Measurements from ENCODE around the gene SEMA3C.

Gene SEMA3C

DNA sequence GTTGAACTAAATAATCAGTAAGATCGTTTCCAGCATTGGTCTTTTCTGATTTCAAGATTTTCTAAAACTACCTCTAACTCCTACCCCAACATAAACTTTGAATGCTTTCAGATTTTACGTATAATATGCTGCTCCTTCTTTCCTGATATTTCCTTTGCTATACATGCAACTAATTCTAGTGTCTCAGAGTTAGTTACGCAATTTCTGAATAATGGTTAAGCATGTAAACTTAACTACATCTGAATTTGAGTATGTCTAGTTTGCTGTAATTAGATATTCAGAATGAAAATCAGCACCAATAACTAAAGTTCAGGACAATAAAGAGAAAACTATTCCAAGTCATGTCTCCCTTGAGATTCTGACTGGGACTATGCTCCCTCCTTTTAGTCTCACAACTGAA lies 71.0 kb downstream of the SEMA3C start:
- DNase-seq = no peak

DNA sequence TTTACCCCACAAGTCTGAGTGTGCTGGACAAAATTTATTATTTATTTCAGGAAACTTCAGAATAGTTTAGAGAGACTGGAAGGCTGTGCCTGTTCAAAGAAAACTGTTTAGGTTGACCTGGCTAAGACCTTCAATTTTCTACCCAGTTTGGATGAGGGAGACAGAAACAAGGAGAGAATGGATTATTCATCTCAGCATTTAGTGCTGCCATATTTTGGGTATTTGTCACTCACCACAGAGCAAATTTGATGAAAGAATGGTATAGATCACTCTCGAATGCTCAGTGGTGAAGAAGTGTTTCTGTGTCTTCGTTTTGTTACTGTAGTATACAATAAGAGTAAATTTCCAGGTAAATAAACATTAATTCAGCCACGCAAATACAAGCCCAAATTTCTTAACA lies 71.8 kb downstream of the SEMA3C start:
- DNase-seq = no peak

GRCh38 chr7:80844916-80845315 lies 73.9 kb downstream of the SEMA3C start:
- DNase-seq = no peak

DNA sequence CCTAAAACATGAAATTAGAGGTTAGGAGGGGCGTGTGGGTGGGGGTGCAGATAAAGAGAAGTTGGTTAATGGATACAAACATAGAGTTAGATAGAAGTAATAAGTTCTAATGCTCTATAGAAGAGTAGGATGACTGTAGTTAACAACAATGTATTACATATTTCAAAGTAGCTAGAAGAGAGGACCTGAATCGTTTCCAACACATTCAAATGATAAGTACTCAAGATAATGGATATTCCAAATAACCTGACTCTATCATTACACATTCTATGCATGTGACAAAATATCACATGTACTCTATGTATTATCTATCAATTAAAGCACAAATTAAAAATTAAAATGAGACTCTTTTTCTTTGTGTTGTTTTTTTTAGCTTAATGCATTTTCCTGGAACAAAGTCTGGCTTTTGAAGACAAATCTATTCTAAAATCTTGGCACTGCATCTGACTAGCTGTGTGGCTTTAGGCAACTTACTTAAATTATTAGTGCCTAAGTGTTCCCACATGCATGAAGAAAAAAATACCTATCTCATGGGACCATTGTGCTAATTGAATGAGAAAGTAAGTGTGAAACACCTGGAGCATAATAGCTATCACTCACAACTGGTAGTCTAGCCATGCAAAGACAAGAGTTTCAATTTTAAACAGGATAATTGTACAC lies 75.7 kb downstream of the SEMA3C start:
- DNase-seq = peak in 1 of 2 experiments; percentile 12

DNA sequence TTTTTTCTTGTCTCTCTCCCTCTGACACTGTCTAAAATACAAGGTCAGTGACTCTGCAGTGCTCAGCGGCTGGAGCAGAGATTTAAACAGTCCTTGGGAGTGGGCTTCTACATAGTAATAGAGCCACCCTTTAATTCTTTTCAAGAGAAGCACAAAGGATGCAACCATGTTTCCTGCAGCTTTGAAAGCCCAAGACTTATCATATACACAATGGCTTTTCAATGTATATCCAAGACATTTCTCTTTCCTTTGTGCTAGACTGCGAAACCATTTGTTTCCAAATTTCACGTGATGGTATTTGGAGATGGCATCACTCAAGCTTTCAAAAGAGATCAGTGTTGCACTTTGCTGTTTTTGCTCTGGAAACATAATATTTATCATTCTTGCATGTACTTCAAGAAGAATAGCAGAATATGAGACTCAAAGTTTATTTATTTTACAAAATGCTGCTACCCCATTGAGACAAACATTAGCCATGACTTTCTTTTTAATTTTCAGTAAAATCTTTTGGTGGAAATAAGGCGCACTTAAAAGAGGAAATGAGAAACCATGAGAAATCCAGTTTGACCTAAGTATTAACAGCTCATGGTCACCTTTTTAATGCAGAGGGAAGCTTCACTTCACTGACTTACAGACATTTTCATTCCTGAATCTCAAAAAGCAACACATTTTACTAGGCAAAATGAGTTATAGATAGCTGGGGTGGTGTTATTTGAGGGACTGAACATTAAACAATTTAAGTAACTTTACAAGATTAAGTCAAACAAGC lies 76.6 kb downstream of the SEMA3C start:
- DNase-seq = no peak

- no peak for DNase-seq
Measured at GRCh38 chr7:80841423-80841955, 77.4 kb downstream of the SEMA3C start.

GRCh38 chr7:80840681-80841080 lies 78.2 kb downstream of the SEMA3C start:
- no peak for DNase-seq

DNA sequence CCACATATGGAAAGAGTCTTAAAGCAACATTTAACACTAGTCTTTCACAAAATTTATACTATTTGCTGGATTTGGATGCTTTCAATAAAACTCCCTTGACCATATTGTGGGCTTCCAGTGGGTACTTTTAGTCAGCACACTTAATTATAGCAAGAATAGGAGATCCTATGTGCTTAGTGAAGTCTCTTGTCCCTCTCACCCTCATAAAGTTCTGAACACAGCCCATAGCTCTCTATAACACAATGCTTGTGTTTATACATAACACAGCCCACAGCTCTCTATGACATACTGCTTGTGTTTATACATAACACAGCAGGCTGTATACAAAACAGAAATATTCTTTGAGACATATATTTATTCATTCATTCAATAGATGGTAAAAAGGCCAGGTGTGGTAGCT lies 79.0 kb downstream of the SEMA3C start:
- DNase-seq = no peak

DNA sequence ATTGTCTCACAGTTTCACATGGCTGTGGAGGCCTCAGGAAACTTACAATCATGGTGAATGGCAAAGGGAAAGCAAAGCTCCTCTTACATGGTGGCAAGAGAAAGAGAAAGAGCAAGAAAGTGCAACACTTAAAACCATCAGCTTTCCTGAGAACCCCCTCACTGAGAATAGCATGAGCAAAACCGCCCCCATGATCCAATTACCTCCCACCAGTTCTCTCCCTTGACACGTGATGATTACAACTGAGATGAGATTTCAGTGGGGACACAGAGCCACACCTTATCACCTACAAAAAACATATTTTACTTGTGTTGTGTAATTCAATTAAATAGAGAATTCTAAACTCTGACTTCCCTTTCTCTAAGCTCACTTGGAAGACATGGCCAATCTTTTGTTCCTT lies 80.2 kb downstream of the SEMA3C start:
- no peak for DNase-seq

GRCh38 chr7:80837345-80837744 lies 81.5 kb downstream of the SEMA3C start:
- DNase-seq = no peak

DNA sequence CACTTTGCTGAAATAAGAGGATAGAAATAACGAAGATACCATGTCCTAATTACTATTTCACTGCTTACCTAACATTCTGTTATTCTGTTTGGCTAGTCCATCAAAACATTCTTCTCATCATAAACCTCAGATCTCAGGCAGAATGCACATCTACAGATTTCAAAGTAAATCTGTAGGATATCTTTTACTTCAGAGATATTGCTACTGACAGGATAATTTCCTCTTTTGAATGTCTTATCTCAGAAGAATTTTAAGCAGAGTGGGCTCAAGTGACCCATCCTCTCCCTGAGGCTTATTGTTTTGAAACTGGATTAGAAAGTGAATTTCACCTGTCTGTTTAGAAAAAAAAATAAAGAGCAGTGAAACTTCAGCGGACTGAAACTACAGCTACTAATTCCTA lies 83.6 kb downstream of the SEMA3C start:
- DNase-seq = no peak

- peak; percentile 56 to 89 for DNase-seq
Measured at GRCh38 chr7:80833289-80834268, 85.3 kb downstream of the SEMA3C start.

GRCh38 chr7:80832006-80832405 lies 86.8 kb downstream of the SEMA3C start:
- no peak for DNase-seq

DNA sequence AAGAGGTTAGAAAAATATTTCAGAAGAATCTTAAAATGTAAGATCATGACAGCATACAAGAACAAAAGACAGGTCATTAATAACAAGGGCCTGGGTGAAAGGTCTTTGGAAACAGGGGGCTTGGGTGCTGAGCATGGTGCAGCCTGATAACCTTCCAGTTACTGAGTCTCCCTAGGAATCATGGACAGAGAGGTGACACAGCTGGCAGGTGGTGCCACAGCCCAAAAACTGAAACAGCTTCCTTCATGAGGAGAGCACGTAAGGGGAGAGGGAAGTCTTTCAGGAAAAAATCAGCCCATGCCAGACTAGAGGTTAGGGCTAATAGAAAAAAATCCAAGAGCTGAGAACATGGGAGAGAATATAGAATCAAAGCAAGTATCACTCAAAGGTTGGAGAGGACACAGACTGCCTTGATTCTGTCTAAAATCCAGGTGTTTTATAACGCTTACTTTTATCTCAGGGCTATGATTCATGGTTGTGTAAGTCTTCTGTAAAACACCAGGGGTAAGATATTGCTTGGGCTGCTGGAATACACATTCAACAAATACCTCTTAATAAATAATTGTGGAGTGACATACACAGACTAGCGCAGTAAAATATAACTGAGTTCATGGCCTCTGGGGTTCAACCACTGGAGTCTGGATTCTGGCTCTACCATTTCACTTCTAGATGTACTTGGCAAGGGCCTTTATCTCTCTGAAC lies 88.1 kb downstream of the SEMA3C start:
- DNase-seq = no peak

DNA sequence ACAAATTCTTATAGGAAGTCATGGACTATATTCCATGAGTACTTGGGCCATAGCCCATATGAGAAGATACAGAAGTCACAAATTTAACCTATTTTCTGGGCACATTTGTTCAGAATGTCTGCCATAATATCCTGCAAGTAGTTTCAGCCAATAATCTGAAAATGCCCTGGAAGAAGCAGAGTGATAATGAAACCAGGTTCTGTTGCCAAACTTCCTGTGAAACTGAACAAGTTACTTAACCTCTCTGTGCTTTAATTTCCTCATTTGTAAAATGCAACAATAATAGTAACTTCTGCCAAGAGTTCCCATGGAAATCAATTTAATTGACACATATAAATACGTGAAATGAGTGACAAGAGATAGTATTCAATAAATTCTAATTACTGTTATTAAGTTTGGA lies 88.8 kb downstream of the SEMA3C start:
- DNase-seq = no peak

- DNase-seq = no peak
Measured at GRCh38 chr7:80829527-80829926, 89.3 kb downstream of the SEMA3C start.

DNA sequence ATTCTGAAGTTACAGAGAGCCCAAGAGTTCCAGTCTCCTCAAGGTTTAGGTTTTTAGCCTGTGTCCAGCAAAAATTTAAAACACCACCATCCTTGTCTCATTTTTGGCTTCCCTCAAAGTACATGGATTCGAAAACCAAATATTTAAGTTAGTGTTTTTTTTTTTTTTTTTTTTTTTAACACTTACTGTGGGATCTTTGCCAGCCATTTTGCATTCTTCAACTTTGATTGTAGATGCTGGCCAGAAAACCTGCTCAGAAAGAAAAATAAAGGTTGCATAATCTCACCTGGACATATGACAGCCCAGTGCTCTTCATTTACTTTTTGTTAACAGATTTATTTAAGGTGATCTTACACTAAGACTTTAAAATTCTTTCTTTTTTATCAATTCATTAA lies 91.6 kb downstream of the SEMA3C start:
- DNase-seq = no peak

- no peak for DNase-seq
Measured at GRCh38 chr7:80826520-80827238, 92.2 kb downstream of the SEMA3C start.

DNA sequence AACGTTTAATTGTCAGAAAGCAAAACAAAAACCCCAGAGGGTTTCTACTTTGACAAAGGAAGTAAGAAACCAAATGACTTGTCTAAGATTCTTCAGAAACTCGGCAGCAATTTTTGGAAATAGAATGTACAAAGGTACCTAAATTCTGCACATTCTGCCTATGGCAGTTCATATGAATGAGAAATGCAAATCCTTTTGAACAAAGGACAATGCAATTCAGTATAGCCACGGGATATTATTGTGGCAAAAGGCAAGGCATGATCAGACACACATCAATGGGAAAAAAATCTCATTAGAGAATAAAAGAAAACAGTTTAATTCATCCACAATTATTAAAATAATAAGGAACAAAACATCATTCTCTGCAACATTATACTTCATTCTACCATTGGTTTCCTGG lies 93.4 kb downstream of the SEMA3C start:
- no peak for DNase-seq

- no peak for DNase-seq
Measured at GRCh38 chr7:80824253-80824652, 94.6 kb downstream of the SEMA3C start.

DNA sequence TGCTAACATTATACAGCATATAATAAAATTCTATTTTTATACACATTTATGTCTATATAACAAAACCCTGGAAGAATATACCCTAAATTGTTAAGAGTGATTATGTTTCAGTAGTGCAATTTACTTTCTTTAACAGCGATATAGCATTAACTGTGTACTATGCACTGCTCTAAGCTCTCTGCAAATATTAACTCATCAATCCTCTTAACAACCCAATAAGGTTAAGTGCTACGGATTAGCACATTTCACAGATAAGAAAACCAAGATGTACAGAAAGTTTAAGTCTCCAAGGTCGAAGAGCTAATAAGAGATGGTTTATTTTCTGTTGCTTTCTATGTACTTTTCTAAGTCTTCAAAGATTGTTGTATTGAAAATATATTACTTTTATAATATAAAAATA lies 95.8 kb downstream of the SEMA3C start:
- DNase-seq = peak; percentile 2 to 37

DNA sequence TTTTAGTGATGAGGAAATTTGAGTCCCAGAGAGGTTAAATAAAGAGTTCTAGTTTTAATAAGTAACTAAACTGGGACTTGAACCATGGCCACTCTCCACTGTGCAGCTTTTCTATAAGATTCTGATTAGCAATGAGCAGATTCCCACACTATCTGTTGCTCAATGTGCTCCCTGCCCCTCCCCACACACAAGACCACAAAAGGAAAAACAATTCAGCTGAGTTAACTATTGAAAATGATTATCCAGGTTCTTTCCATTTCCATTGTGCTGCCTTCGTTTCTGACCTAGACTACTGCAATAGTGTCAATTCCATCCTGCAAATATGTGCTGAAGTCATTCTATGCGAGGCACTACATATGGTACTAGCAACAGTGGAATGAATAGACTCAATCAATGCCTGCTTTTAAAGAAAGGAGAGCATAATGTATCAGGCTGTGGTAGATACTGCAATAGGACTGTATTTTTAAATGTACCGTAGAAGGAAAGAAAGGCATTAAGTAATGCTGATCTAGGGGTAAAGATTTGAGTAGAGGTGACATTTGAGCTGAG lies 97.0 kb downstream of the SEMA3C start:
- DNase-seq = no peak
